Tibial nerve (tissue), 4 donors: ENCODE results near the gene COPG2. TPM values are rescaled to one million over a fixed set of nuclear protein-coding genes. Genes with fewer than 3 reads are reported as not detected.
"Not testable (repeated sequence)": the region's sequence is repeated elsewhere in the genome, so short reads cannot be mapped to it uniquely, and the experiment has no call there.

Experiments used
- DNase-seq, 2 donors: peaks; one replicate each; pipeline ENCODE4 v3.0.0-alpha.2; 2019; ENCODE audit warnings: low spot score in 2 of 2
- H3K27ac ChIP-seq, 4 donors: fragments of 200-600 bp; sonication (generic) in 3 of 4; one replicate each; pipeline ENCODE4 v1.5.1; 2017 to 2019; ENCODE audit warnings: mild to moderate bottlenecking in 1 of 4
- H3K27me3 ChIP-seq, 2 donors: fragments of 200-600 bp; sonication (generic) in 1 of 2; one replicate each; pipeline versions ENCODE4 v1.5.1 to v1.6.0; 2017 to 2019
- H3K36me3 ChIP-seq, 3 donors: fragments of 200-600 bp; sonication (generic); one replicate each; pipeline ENCODE4 v1.5.1; 2018 to 2019
- H3K4me1 ChIP-seq, 4 donors: fragments of 200-600 bp; sonication (generic) in 3 of 4; one replicate each; pipeline ENCODE4 v1.5.1; 2017 to 2019
- H3K4me3 ChIP-seq, 4 donors: fragments of 200-600 bp; sonication (generic) in 3 of 4; one replicate each; pipeline ENCODE4 v1.5.1; 2017 to 2019; ENCODE audit warnings: mild to moderate bottlenecking in 1 of 4, moderate library complexity in 1 of 4
- H3K9me3 ChIP-seq, 4 donors: fragments of 200-600 bp; sonication (generic) in 3 of 4; one replicate each; pipeline ENCODE4 v1.5.1; 2017 to 2019
- CTCF ChIP-seq, 5 experiments: fragments of 200-600 bp in 3 of 5; fragments of 450-650 bp in 2 of 5; sonication (generic) in 3 of 5; IDR thresholded peaks; one replicate each; pipeline ENCODE4 v1.5.1; 2016 to 2019; ENCODE audit warnings: antibody characterized with exemption in 5 of 5, mild to moderate bottlenecking in 3 of 5, moderate library complexity in 2 of 5
- EP300 ChIP-seq, 2 donors: sonication (generic); formaldehyde crosslinking; IDR thresholded peaks; one replicate each; pipeline ENCODE4 v1.6.1; 2017; ENCODE audit warnings: antibody characterized with exemption in 2 of 2, mild to moderate bottlenecking in 1 of 2
- POLR2A ChIP-seq, 2 donors: fragments of 450-650 bp; IDR thresholded peaks; one replicate each; pipeline ENCODE4 v1.6.1; 2017; ENCODE audit warnings: antibody characterized with exemption in 2 of 2, mild to moderate bottlenecking in 2 of 2, moderate library complexity in 2 of 2
- WGBS, 2 donors: methylation state at CpG; one replicate each; pipeline ENCODE4 v1.1.5; 2018; 5-methylcytosine and 5-hydroxymethylcytosine counted together
- total RNA-seq, 4 donors: library from RNA; depleted of rRNA; stranded (reverse); fragments of >200 nt; gene quantifications; one replicate each; pipeline ENCODE4 v1.1.0, GENCODE V29; 2016

The COPG2 gene
- total RNA-seq, 4 donors from 2014 or later, result 12.7 to 22.7 (median 20.2) TPM

GRCh38 chr7:130622866-130623265 is 45.7 kb downstream of the COPG2 start:
- no peak for DNase-seq
- H3K4me3 ChIP-seq, result no peak overlapping the region
- peaks cover 0 to 35% (median 0%) of the 10 kb centered on the region in 3 donors for H3K36me3 ChIP-seq
- TF ChIP-seq EP300 (IDR thresholded peaks at IDR 0.05), result no peak
- no peak for TF ChIP-seq CTCF (IDR thresholded peaks at IDR 0.05)
- TF ChIP-seq POLR2A (IDR thresholded peaks at IDR 0.05), result no peak
- WGBS, 2 donors, result 98 to 100% methylated on average over 2 of the region's 2 CpGs
- peaks cover 0 to 26% (median 4%) of the 10 kb centered on the region in 4 donors for H3K9me3 ChIP-seq
- no peak overlapping the region for H3K27ac ChIP-seq
- no peaks in the 10 kb centered on the region for H3K27me3 ChIP-seq
- H3K4me1 ChIP-seq, result no peaks in the 10 kb centered on the region

GRCh38 chr7:130615583-130615982 is 53.0 kb downstream of the COPG2 start:
- peaks cover 0 to 84% (median 0%) of the 10 kb centered on the region in 3 donors for H3K36me3 ChIP-seq
- no peak for DNase-seq
- peaks cover 0 to 14% (median 4%) of the 10 kb centered on the region in 4 donors for H3K9me3 ChIP-seq
- H3K27me3 ChIP-seq, result no peaks in the 10 kb centered on the region
- H3K27ac ChIP-seq, result no peak overlapping the region
- 81 to 83% methylated on average over 2 of the region's 2 CpGs for WGBS, 2 donors
- TF ChIP-seq POLR2A (IDR thresholded peaks at IDR 0.05) (no peak), EP300 (IDR thresholded peaks at IDR 0.05) (no peak)
- H3K4me1 ChIP-seq, result no peaks in the 10 kb centered on the region
- no peak overlapping the region for H3K4me3 ChIP-seq

GRCh38 chr7:130614449-130614848 is 54.1 kb downstream of the COPG2 start:
- peaks cover 0 to 91% (median 2%) of the 10 kb centered on the region in 3 donors for H3K36me3 ChIP-seq
- H3K9me3 ChIP-seq, result peaks cover 0 to 14% (median 4%) of the 10 kb centered on the region in 4 donors
- no peak overlapping the region for H3K27ac ChIP-seq
- no peaks in the 10 kb centered on the region for H3K4me1 ChIP-seq
- no peak for TF ChIP-seq POLR2A (IDR thresholded peaks at IDR 0.05)
- TF ChIP-seq EP300 (IDR thresholded peaks at IDR 0.05), result no peak
- no peak for TF ChIP-seq CTCF (IDR thresholded peaks at IDR 0.05)
- no peaks in the 10 kb centered on the region for H3K27me3 ChIP-seq
- no peak for DNase-seq
- WGBS, 2 donors, result 97 to 100% methylated on average over 1 of the region's 1 CpG
- H3K4me3 ChIP-seq, result no peak overlapping the region

- TF ChIP-seq CTCF (IDR thresholded peaks at IDR 0.05), result no peak
- no peak for TF ChIP-seq EP300 (IDR thresholded peaks at IDR 0.05)
- no peak for TF ChIP-seq POLR2A (IDR thresholded peaks at IDR 0.05)
- H3K36me3 ChIP-seq, result peaks cover 0 to 96% (median 2%) of the 10 kb centered on the region in 3 donors
- WGBS, 2 donors, result 87 to 94% methylated on average over 4 of the region's 4 CpGs
These were observed 57.3 kb downstream of the COPG2 start for GRCh38 chr7:130611218-130611617.

GRCh38 chr7:130607066-130607465 is 61.5 kb downstream of the COPG2 start:
- H3K36me3 ChIP-seq, result peaks cover 0 to 83% (median 2%) of the 10 kb centered on the region in 3 donors
- not testable (repeated sequence) for H3K4me1 ChIP-seq, H3K4me3 ChIP-seq, DNase-seq, H3K27me3 ChIP-seq, H3K9me3 ChIP-seq, H3K27ac ChIP-seq
- WGBS, 2 donors, result 96 to 98% methylated on average over 2 of the region's 2 CpGs

More at GRCh38 chr7:130611218-130611617, 57.3 kb downstream of the COPG2 start:
- DNase-seq, result no peak
- Histone ChIP-seq H3K27ac (no peak overlapping the region), H3K9me3 (peaks cover 0 to 10% (median 0%) of the 10 kb centered on the region in 4 donors), H3K4me3 (no peak overlapping the region), H3K4me1 (no peaks in the 10 kb centered on the region), H3K27me3 (no peaks in the 10 kb centered on the region)

GRCh38 chr7:130606161-130606560 is 62.4 kb downstream of the COPG2 start:
- Histone ChIP-seq H3K27me3 (no peaks in the 10 kb centered on the region), H3K4me3 (no peak overlapping the region), H3K9me3 (peaks cover 0 to 10% (median 0%) of the 10 kb centered on the region in 4 donors), H3K27ac (no peak overlapping the region), H3K4me1 (no peaks in the 10 kb centered on the region), H3K36me3 (peaks cover 0 to 80% (median 2%) of the 10 kb centered on the region in 3 donors)
- WGBS, 2 donors, result 90 to 94% methylated on average over 1 of the region's 1 CpG
- DNase-seq, result no peak
- TF ChIP-seq EP300 (IDR thresholded peaks at IDR 0.05) (no peak), POLR2A (IDR thresholded peaks at IDR 0.05) (no peak), CTCF (IDR thresholded peaks at IDR 0.05) (no peak)
